NCI-H748 (cell line): ENCODE measurements around the gene GAS7.
"Not testable (repeated sequence)": the region's sequence is repeated elsewhere in the genome, so short reads cannot be mapped to it uniquely, and the experiment has no call there.

ENCODE experiments used
- DNase-seq: peaks from one replicate; lab custom pipeline; 2025; ENCODE audit not compliant: unreplicated experiment; lab: John Stamatoyannopoulos, UW

GAS7 gene

DNA sequence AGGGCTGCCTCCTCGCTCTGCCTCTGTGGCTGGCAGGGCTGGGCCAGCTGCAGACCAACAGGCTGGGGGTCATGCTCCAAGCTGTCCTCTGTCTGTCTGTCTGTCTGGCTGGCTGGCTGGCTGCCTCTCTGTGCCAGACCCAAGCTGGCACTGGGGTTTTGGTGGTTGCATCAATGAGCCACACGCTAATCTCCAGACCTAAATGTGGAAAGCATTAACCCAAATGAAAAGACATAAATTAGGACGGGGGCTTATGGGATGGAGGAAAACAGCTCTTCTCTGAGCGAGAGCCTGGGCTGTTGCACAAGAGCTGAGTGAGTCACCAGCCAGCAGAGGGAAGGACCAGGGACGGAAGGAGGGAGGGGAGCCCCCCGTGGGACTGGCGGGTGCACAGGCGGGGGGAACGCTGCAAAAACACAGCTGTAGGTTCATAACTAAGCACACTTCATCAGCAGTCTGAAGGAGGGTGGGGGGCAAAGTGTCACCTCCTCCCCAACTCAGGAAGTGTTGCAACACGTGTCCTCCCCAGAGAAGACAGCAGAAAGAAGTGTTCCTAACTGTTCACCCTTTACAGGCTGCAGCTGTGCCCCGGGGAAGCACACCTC, 83.4 kb downstream of the GAS7 start:
- no peak for DNase-seq

DNA sequence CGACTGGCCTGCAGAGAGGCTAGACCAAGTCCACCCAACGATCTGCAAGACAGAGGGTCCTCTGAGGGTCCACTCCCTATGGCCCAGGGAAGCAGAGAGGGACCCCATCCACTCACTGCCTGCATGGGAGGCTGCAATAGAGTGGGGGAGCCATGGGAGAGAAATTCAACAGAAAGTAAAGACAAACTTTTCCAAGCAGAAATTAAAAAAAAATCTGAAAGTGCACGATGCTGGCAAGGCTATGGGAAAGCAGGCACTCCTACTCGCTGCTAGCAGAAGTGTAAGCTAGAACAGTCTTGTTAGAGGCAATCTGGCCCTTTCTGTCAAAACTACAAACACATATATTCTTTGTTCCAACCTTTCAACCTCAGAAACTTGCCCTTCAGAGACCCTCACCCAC, 85.4 kb downstream of the GAS7 start:
- DNase-seq, result no peak

DNA sequence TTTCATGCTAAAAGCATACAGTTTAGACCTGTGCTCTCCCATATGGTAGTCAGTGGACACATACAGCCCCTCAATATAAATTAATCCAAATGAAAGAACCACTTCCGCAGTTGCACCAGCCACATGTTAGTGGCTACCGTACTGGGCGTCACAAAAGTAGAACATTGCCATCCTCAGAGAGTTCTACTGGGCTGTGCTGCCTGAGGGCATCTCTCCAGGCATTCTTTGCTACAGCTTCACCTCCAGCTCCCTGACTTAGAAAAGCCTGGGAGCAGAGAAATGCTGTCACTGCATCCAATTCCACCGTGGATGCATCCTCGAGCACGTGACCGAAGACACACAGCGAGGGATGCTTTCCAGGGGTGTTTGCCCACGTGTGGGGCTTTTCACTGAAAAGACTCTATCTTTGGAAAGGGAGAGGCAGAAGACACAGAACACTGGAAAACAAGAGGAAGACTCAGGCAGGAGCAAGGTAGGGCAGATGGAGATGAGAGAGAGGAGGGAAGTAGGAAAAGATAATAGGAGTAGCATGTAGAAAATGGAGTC, 86.4 kb downstream of the GAS7 start:
- no peak for DNase-seq

DNA sequence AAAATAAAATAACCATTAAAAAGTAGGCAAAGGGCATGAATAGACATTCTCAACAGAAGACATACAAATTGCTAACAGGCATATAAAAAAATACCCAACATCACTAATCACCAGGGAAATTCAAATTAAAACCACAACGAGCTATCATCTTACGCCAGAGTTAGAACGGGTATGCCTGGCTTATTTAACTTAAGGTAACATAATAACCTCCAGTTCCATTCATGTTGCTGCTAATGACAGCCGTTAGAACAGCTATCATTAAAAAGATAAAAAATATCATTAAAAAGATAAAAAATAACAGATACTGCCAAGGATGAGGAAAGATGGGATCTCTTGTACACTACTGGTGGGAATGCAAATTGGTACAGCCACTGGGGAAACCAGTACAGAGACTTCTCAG, 89.3 kb downstream of the GAS7 start:
- no peak for DNase-seq

DNA sequence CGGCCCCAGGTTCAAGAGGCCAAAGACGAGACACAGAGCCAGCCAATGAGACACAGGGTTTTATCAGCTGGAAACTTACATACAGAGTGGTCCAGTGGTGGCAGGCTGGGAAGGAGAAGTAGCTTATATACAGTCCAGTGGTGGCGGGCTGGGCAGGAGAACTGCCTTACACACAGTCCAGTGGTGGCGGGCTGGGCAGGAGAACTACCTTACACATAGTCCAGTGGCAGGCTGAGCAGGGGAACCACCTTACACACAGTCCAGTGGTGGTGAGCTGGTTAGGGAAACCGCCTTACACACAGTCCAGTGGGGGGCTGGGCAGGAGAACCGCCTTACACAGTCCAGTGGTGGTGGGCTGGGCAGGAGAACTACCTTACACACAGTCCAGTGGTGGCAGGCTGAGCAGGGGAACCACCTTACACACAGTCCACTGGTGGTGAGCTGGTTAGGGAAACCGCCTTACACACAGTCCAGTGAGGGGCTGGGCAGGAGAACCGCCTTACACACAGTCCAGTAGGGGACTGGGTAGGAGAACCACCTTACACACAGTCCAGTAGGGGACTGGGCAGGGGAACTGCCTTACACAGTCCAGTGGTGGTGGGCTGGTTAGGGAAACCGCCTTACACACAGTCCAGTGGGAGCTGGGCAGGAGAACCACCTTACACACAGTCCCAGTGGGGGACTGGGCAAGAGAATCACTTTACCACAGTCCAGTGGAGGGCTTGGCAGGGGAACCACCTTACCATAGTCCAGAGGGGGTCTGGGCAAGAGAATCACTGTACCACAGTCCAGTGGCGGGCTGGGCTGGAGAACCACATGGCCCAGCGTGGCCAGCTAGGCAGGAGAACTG, 90.9 kb downstream of the GAS7 start:
- DNase-seq, result no peak

DNA sequence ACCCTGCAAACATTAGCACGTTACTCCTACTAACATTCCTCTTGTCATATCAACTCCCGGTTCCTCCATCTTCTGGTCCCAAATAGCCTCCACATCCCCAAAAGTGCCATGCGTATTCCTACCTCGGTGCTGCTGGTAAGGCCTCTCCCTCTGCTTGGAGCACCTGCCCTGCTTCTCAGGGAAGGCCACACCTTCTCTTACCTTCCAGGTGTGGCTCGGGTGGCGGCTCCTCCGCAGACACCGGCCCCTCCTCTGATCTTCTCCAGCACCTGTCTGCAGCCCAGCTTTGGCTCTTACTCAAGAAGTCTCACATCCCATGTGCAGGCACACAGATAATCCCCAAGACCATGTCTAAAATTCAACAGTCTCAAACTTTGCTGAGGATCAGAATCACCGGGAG, 92.3 kb downstream of the GAS7 start:
- DNase-seq, result no peak

DNA sequence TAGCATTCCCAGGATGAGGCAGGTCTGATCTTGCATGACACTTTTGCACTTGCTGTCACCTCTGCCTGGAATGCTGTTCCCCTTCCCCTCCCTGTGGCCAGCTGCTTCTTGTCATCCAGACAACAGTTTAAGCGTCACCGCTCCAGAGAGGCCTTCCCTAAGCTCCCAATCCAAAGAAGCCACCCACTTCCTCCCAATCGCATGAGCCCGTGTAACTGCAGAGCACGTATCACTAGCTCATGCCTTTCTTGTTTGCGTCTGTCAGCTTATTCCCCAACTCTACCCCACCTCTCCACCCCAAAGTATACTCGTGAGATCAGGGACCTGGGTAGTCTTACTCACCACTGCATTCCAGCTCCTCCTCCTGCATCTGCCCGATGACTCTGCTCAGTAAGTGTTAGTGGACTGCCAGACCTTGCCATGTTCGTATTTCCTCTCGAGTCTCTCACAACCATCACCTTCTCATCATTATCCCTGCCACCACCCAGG, 92.8 kb downstream of the GAS7 start:
- no peak for DNase-seq

DNA sequence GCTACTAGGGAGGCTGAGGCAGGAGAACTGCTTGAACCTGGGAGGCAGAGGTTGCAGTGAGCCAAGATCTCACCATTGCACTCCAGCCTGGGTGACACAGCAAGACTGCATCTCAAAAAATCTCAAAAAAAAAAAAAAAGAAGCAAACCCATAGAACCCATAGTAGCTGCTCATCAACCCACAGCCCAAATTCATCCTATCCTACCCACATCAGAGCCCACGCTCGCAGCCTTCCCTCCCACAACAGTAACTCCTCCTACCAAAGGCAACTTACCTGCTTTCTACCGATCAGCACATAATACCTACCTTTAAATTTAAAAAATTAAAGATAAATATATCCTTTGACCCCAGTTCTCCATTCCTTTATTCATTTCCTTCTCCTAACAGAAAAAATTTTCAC, 94.7 kb downstream of the GAS7 start:
- DNase-seq, result no peak

DNA sequence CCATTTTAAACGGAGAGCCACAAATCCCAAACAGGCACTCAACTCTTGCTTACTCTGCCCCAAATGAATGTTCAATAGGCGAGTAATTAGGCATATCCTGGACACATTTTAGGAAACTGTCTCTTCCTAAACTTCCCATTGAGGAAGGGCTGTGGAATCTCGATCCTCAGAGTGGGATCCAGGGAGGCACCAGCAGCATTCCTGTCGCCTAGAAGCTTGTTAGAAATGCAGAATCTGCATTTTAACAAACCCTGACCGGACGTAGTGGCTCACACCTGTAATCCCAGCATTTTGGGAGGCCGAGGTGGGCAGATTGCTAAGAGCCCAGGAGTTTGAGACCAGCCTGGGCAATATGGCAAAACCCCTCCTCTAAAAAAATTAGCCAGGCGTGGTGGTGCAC, 95.6 kb downstream of the GAS7 start:
- no peak for DNase-seq

DNA sequence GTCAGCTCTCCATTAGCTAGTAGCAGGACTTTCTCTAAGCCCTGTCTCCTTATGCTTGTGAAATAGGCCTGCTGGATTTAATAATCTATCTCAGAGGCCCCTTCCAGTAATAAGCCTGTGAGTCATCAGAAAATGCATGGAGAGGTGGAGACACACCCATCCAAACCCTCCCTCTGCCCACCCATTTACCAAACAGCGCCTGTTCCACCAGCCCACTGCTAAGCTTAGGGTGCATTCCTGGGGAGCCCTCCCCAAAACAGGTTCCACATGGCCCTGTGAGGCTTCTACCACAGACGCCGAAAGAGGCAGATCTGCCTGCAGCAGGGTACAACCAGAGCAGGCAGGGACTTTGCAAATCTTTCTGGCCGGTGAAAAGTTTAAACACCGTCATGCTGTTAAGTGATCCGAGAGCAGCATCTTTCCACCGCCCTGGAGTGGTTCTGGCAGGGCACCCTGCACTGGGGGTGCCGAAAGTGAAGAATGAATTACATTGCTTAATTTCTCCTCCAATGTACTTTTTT, 99.3 kb downstream of the GAS7 start:
- no peak for DNase-seq

DNA sequence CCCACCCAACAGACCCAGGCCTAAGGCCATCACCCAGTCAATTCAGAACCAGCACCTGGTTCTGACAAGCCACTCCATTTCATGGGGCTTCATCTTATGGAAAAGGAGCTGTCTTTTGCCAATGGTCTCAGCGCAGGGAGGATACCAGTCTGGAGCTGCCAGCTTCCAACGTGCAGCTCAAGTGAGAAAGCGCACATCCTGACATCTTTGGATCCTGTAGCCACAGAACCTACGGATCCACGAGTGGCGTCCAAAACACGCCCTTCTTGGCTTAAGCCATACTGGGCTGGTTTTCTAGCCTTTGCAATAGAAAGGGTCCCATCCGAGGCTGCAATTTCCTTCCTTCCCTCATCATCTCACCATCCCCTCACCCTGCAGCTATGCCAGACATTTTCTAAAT, 101.8 kb downstream of the GAS7 start:
- no peak for DNase-seq

DNA sequence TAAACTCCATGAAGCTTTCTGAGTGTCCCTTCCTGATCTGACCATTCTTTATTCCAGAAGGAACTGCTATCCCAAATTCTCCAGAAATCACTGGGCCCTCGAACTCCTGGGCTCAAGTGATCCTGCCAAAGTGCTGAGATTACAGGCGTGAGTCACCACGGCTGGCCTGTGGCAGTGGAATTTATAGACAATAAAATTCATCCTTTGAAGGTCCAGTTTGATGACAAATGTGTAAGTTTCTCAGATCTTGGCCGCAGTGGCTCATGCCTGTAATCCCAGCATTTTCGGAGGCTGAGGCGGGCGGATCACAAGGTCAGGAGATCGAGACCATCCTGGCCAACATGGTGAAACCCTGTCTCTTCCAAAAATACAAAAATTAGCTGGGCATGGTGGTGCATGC, 103.1 kb downstream of the GAS7 start:
- DNase-seq, result not testable (repeated sequence)

DNA sequence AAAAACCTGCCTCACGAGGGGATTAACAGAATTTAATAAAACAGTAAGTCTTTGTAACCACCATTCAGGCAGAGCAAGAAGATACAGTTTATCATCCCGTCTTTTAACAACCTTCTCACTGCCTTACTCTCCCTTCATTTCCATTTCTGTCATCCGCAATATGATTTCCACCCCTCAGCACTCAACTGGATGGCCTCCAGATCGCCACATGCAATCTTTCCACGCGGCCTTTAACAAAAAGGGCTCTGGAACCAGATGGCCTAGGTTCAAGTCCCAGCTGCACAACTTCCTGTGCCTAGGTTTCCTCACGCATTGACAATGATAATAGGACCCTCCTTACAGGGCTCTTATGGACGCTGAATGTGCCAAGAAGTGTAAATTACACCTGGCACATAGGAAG, 103.6 kb downstream of the GAS7 start:
- DNase-seq, result no peak

DNA sequence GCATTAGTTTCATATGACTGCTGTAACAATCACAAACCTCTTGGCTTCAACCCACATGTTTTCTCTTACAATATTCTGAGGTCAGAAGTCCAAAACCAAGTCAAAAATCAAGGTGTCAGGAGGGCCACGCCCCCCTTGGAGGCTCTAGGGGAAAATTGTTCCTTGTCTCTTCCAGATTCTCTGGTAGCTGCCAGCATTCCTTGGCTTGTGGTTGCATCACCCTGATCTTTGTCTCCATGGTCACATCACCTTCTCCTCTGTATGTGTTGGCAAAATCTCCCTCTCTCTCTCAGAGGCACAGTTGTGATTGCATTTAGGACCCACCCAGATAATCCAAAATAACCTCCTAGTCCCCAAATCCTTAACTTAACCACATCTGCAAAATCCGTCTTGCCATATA, 105.8 kb downstream of the GAS7 start:
- DNase-seq, result no peak

DNA sequence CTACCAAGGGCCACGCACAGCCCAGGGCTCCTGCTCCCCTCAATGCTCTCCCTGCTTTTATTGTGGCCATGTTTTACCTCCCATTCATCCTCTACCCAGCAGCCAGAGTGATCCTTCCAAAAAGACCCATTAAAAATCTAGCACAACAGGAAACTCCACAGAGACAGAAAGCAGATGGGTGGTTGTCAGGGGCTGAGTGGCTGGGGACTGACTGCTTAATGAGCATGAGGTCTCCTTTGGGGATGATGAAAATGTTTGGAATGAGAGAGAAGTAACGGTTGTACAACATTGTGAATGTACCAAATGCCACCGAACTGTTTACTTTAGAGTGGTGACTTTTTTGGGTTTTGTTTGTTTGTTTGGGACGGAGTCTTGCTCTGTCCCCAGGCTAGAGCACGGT, 107.4 kb downstream of the GAS7 start:
- no peak for DNase-seq

DNA sequence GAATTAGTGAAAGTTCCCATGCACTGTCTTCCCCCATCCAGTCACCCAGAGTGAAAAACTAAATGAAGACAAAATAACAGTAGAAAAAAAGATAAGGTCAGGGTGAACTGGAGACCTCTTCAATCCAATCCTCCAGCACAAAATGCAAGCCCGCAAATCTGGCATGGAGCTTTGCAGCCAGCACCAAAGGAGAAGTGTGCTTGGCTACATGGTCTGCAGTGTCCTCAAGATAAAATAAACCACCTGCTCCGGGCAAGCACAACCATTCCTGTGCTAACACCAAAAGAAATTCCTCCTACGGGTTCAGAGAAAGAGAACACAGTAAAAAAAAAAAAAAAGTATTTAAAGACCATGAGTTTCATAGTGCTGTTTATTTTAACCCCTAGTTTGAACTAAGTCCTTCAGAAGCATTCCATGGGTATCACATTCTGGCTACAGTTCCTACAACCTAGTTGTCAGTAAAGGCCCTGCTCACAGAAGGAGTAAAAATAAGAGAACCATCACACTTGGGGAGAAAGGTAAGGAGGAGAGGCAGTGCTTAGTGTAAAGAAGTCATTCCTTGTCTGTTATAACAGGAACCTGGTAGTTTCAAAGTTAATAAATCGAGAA, 109.1 kb downstream of the GAS7 start:
- no peak for DNase-seq

DNA sequence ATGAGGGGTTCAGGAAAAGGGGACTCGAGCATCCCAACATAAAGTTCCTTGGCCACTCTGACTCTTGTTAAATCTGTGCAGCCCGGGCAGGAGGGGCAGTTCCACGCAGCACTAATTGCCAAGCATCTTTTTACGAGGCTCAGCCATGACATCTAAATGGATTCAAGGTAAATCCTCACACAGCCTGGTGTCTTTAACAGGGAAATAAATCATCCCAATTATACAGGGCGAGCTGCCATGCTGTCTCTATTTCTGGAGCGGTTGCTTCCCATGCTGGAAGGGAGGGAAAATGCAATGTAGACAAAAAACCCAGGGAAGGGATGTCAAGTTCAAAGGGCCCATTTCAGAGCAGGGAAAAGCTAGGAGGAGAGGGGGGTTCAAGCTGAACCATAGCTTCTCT, 110.0 kb downstream of the GAS7 start:
- DNase-seq, result no peak

DNA sequence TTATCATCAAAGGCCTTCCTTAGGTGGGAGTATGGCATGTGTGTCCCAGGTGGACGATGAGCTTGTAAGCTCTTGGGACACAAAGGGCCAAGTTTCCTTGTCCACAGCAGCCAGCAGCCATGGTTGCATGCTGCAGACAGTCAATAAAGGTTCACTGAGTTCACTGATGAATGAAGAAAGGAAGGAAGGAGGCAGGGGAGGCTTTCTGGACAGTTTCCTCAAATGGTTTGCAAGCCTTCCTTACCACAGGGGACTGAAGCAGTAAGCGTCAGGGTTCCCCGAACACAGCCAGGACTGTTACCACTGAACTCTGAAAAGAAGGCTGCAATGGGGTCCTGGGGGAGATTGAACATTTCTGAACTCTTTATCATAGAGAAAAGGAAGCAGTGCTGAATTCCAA, 111.1 kb downstream of the GAS7 start:
- DNase-seq, result no peak

DNA sequence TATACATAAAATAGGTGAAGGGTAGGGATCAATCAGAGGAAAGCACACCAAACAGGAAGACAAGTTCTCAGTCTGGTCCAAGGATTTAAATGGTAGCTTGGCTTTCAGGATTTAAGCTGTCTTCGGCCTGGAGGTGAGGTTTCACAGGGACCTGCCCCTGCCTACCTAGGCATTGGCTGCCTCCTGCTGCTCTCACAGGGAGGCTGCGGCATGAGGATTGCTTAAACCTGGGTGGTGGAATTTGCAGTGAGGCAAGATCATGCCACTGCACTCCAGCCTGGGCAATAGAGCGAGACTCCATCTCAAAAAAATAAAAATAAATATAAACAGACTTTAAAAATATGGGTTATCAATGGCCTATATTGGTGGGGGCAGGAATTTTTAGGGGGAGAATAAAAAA, 114.5 kb downstream of the GAS7 start:
- DNase-seq, result no peak

DNA sequence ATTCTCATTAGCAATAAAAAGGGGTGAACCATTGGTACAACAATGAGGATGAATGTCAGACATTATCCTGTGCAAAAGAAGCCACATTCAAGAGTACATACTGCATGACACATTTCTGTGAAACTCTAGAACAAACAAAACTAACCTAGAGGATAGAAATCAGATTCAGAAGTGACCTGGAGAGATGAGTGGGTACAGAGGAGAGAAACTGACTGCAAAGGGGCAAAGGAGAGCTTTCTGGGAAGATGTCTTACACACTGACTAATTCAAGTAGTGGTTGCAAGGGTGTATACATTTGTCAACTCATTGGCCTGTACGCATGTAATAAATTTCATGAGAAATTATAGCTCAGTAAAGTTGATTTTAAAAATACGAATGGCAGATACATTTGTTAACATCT, 115.6 kb downstream of the GAS7 start:
- no peak for DNase-seq

DNA sequence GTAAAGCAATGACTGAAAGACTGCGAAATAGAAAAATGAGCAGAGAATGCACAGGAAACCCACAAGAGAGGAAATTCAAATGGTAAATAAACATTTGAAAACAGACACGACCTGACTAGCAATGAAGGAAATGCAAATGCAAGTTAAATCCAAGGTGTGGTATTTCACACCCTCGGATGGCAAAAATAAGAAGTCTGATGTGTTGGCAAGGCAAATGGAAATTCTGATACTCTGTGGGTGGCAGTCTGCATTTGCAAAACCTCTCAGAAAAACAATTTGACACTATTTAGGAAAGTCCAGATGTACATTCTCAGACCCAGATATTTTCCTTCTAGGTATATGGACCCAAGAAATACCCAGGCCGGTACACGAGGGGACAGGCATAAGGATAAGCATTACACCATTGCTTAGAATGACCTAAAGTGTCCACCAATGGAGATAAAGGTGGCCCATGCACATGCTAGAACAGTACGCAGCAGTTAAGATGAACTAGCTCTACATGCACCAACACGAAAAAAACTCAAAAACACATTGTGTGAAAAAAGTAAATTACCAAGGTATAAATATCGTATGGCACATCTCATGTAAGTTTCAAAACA, 116.7 kb downstream of the GAS7 start:
- no peak for DNase-seq
